Gastroesophageal sphincter (tissue), 4 donors: ENCODE results near the gene GNA14. TPM values are rescaled to one million over a fixed set of nuclear protein-coding genes. Genes with fewer than 3 reads are reported as not detected.
"Not testable (repeated sequence)": the region's sequence is repeated elsewhere in the genome, so short reads cannot be mapped to it uniquely, and the experiment has no call there.

Experiments
- ATAC-seq: fragments of 150-250 bp; one replicate; pipeline ENCODE4 v1.9.1; 2016; ENCODE audit warnings: mild to moderate bottlenecking, moderate library complexity
- H3K27ac ChIP-seq, 4 donors: fragments of 200-600 bp; sonication (generic) in 3 of 4; 1 replicate in 3 of 4; 2 replicates in 1 of 4; pipeline ENCODE4 v1.5.1; 2016 to 2019
- H3K27me3 ChIP-seq: fragments of 200-600 bp; sonication (generic); one replicate; pipeline ENCODE4 v1.5.1; 2019
- H3K36me3 ChIP-seq, 2 donors: fragments of 200-600 bp; sonication (generic); one replicate each; pipeline ENCODE4 v1.5.1; 2019; ENCODE audit warnings: control low read depth in 1 of 2
- H3K4me1 ChIP-seq, 3 donors: fragments of 200-600 bp; sonication (generic); 1 replicate in 2 of 3; 2 replicates in 1 of 3; pipeline ENCODE4 v1.5.1; 2016 to 2019; ENCODE audit warnings: control low read depth in 2 of 3
- H3K4me3 ChIP-seq, 2 donors: fragments of 200-600 bp; sonication (generic); one replicate each; pipeline ENCODE4 v1.5.1; 2019; ENCODE audit warnings: mild to moderate bottlenecking in 1 of 2, moderate library complexity in 1 of 2
- H3K9me3 ChIP-seq, 3 donors: fragments of 200-600 bp; sonication (generic); one replicate each; pipeline ENCODE4 v1.5.1; 2017 to 2019; ENCODE audit warnings: control low read depth in 2 of 3
- EP300 ChIP-seq: sonication (generic); formaldehyde crosslinking; IDR thresholded peaks from one replicate; pipeline ENCODE4 v1.6.1; 2017; ENCODE audit warnings: antibody characterized with exemption, mild to moderate bottlenecking
- POLR2A ChIP-seq, 2 donors: fragments of 450-650 bp; IDR thresholded peaks; one replicate each; pipeline ENCODE4 v1.6.1; 2017; ENCODE audit warnings: antibody characterized with exemption in 2 of 2, mild to moderate bottlenecking in 2 of 2, moderate library complexity in 1 of 2
- POLR2AphosphoS5 ChIP-seq: sonication (generic); formaldehyde crosslinking; IDR thresholded peaks from one replicate; pipeline ENCODE4 v1.6.1; 2017; ENCODE audit warnings: antibody characterized with exemption
- WGBS, 2 donors: methylation state at CpG; one replicate each; pipeline ENCODE4 v1.1.5; 2018; ENCODE audit warnings: low coverage in 1 of 2; 5-methylcytosine and 5-hydroxymethylcytosine counted together
- total RNA-seq, 4 donors: library from RNA; depleted of rRNA; stranded (reverse); fragments of >200 nt; gene quantifications; one replicate each; pipeline ENCODE4 v1.1.0, GENCODE V29; 2016
- TF ChIP-seq, protein P1 (sequence below), 4 experiments: fragments of 200-600 bp in 2 of 4; fragments of 450-650 bp in 2 of 4; sonication (generic) in 1 of 4; IDR thresholded peaks; one replicate each; pipeline ENCODE4 v1.5.1; 2017 to 2019; ENCODE audit warnings: antibody characterized with exemption in 4 of 4, mild to moderate bottlenecking in 2 of 4, moderate library complexity in 2 of 4

GNA14 gene
- 1 to 10 TPM; 3.9 to 6.4 (median 5.1) TPM for total RNA-seq

GRCh38 chr9:77648234-77649108, at the start of gene GNA14:
Gene GNA14 (minus strand): TSS chr9:77648322. CDS start chr9:77647793, 529 bp downstream.
- TF ChIP-seq POLR2AphosphoS5 (peak; percentile 48), EP300 (no peak)
- TF ChIP-seq, protein P1, sequence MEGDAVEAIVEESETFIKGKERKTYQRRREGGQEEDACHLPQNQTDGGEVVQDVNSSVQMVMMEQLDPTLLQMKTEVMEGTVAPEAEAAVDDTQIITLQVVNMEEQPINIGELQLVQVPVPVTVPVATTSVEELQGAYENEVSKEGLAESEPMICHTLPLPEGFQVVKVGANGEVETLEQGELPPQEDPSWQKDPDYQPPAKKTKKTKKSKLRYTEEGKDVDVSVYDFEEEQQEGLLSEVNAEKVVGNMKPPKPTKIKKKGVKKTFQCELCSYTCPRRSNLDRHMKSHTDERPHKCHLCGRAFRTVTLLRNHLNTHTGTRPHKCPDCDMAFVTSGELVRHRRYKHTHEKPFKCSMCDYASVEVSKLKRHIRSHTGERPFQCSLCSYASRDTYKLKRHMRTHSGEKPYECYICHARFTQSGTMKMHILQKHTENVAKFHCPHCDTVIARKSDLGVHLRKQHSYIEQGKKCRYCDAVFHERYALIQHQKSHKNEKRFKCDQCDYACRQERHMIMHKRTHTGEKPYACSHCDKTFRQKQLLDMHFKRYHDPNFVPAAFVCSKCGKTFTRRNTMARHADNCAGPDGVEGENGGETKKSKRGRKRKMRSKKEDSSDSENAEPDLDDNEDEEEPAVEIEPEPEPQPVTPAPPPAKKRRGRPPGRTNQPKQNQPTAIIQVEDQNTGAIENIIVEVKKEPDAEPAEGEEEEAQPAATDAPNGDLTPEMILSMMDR (IDR thresholded peaks at IDR 0.05), result peak in 1 of 4 experiments; percentile 16
- H3K36me3 ChIP-seq, result no peaks in the 10 kb centered on the region
- peaks cover 29% of the 10 kb centered on the region for H3K27me3 ChIP-seq
- H3K4me1 ChIP-seq, result peaks cover 0 to 32% (median 0%) of the 10 kb centered on the region in 3 donors
- peak; percentile 63 for ATAC-seq
- no peaks in the 10 kb centered on the region for H3K9me3 ChIP-seq
- 1 to 18% methylated on average over 5 to 10 of the region's 46 CpGs for WGBS, 2 donors
- H3K27ac ChIP-seq, result peak within 1 kb of the TSS in 3 of 4 donors; percentile 58 to 69 (median 64)
- H3K4me3 ChIP-seq, result peak within 1 kb of the TSS; percentile 47 to 58

DNA sequence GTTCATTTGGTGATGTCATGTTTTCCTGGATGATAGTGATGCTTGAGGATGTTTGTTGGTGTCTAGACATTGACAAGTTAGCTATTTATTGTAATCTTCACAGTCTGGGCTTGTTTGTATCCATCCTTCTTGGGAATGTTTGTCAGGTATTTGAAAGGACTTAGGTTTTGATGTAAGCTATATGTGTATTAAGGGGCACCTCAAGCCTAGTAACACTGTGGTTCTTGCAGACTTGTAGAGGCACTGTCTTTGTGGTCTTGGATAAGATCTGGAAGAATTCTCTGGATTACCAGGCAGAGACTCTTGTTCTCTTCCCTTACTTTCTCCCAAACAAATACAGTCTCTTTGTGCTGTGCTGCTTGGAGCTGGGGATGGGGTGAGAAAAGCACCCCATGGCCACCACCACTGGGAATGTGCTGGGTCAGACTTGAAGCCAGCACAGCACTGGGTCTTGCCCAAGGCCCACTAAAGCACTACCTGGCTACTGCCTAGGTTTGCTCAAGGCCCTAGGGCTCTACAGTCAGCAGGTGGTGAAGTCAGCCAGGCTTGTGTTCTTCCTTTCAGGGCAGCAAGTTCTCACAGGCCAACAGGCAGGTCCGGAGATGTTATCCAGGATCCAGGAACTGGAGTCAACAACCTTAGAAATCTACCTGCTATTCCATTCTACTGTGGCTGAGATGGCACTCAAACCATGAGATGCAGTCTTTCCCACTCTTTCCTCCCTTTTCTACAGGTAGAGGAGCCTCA, 49.3 kb upstream of the GNA14 start:
- ATAC-seq, result no peak
- TF ChIP-seq POLR2A (IDR thresholded peaks at IDR 0.05), result no peak
- no peak for TF ChIP-seq EP300
- TF ChIP-seq, protein P1 (IDR thresholded peaks at IDR 0.05), result no peak
- no peak for TF ChIP-seq POLR2AphosphoS5
- H3K27ac ChIP-seq, result no peak overlapping the region
- peaks cover 0 to 11% (median 0%) of the 10 kb centered on the region in 3 donors for H3K9me3 ChIP-seq
- H3K4me1 ChIP-seq, result no peaks in the 10 kb centered on the region
- no peaks in the 10 kb centered on the region for H3K27me3 ChIP-seq
- H3K4me3 ChIP-seq, result no peak overlapping the region
- WGBS, 2 donors, result no CpG with 5 or more reads among the region's 1 CpG
- H3K36me3 ChIP-seq, result no peaks in the 10 kb centered on the region

DNA sequence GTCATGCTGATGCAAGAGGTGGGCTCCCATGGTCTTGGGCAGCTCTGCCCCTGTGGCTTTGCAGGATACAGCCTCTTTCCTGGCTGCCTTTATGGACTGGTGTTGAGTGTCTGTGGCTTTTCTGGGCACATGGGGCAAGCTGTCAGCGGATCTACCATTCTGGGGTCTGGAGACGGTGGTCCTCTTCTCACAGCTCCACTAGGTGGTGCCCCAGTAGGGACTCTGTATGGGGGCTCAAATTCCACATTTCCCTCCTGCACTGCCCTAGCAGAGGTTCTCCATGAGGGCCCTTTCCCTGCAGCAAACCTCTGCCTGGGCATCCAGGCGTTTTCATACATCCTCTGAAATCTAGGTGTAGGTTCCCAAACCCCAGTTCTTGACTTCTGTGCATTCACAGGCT, 42.6 kb upstream of the GNA14 start:
- ATAC-seq, H3K27ac ChIP-seq, H3K36me3 ChIP-seq, H3K4me3 ChIP-seq, H3K9me3 ChIP-seq, H3K4me1 ChIP-seq, H3K27me3 ChIP-seq: not testable (repeated sequence)
- no CpG with 5 or more reads among the region's 3 CpGs for WGBS, 2 donors

GRCh38 chr9:77690119-77690518, 42.0 kb upstream of the GNA14 start:
- not testable (repeated sequence) for H3K36me3 ChIP-seq, ATAC-seq, H3K4me3 ChIP-seq, H3K4me1 ChIP-seq, H3K9me3 ChIP-seq, H3K27me3 ChIP-seq, H3K27ac ChIP-seq
- 80 to 90% methylated on average over 3 of the region's 3 CpGs for WGBS, 2 donors

DNA sequence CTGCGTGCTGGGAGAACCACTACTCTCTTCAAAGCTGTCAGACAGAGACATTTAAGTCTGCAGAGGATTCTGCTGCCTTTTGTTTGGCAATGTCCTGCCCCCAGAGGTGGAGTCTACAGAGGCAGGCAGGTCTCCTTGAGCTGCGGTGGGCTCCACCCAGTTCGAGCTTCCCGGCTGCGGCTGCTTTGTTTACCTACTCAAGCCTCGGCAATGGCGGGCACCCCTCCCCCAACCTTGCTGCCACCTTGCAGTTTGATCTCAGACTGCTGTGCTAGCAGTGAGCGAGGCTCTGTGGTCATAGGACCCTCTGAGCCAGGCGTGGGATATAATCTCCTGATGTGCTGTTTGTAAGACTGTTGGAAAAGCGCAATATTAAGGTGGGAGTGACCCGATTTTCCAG, 39.6 kb upstream of the GNA14 start:
- not testable (repeated sequence) for ATAC-seq, H3K4me1 ChIP-seq, H3K4me3 ChIP-seq, H3K9me3 ChIP-seq, H3K27me3 ChIP-seq, H3K27ac ChIP-seq, H3K36me3 ChIP-seq
- WGBS, 2 donors, result 100% methylated on average over 3 of the region's 11 CpGs; no CpG with 5 or more reads in 1 of the 2 donors

DNA sequence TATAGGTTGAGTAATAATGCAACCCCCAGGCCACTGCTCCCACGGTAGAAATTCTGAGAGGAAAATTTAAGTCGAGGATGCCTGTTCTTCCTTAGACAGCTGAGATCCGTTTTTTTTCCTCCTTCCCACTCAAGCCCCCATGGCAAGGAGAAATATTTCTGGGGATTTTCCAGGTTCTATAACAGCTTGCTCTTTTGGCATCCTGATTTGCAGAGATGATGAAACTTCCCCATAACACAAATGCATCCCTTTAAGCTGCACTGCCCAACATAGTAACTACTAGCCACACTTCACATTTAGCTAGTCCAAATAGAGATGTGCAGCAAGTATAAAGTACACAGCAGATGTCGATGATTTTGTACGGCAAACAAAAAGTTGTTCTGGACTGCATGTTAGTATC, 32.5 kb upstream of the GNA14 start:
- Histone ChIP-seq H3K4me3 (no peak overlapping the region), H3K4me1 (no peaks in the 10 kb centered on the region), H3K27me3 (no peaks in the 10 kb centered on the region), H3K36me3 (no peaks in the 10 kb centered on the region), H3K9me3 (no peaks in the 10 kb centered on the region), H3K27ac (no peak overlapping the region)
- TF ChIP-seq, protein P1 (IDR thresholded peaks at IDR 0.05), result no peak
- TF ChIP-seq POLR2A (IDR thresholded peaks at IDR 0.05) (no peak), POLR2AphosphoS5 (no peak), EP300 (no peak)
- WGBS, 2 donors, result 65 to 72% methylated on average over 4 to 5 of the region's 5 CpGs
- no peak for ATAC-seq
